ENCODE data around the gene RNF8. TPM values are rescaled to one million over a fixed set of nuclear protein-coding genes. Genes with fewer than 3 reads are reported as not detected.
A peak's percentile ranks its signal among the peaks of the same experiment; 100 is the strongest.
"Not testable (repeated sequence)": the region's sequence is repeated elsewhere in the genome, so short reads cannot be mapped to it uniquely, and the experiment has no call there.

The RNF8 gene
- total RNA-seq, 2 donors from 2014 or later = 12.7 to 42.4 TPM

- intact Hi-C loops (cut with DNase I) = no loop called here
- Histone ChIP-seq H3K9me3 (no peaks in the 10 kb centered on the region), H3K27me3 (replicated peaks; ENCODE audit: insufficient read depth) (no peaks in the 10 kb centered on the region), H3K27ac (peak overlapping the region in 1 of 2 donors; percentile 18), H3K4me3 (no peak overlapping the region), H3K36me3 (no peaks in the 10 kb centered on the region), H3K4me1 (replicated peaks) (no peaks in the 10 kb centered on the region)
- DNase-seq (ENCODE audit: low spot score) = no peak
- TF ChIP-seq POLR2A (IDR thresholded peaks at IDR 0.05) = no peak
- TF ChIP-seq POLR2AphosphoS5 (IDR thresholded peaks at IDR 0.05) = no peak
- TF ChIP-seq CTCF (IDR thresholded peaks at IDR 0.05) = no peak
- WGBS = 72% methylated on average over 5 of the region's 5 CpGs
Observed at GRCh38 chr6:37339741-37340638, 13.8 kb upstream of the RNF8 start.

GRCh38 chr6:37340639-37340943 is 13.2 kb upstream of the RNF8 start:
- intact Hi-C loops (cut with DNase I) = no loop called here
- DNase-seq (ENCODE audit: low spot score) = no peak
- Histone ChIP-seq H3K36me3 (no peaks in the 10 kb centered on the region), H3K9me3 (no peaks in the 10 kb centered on the region), H3K4me1 (replicated peaks) (no peaks in the 10 kb centered on the region), H3K27me3 (replicated peaks; ENCODE audit: insufficient read depth) (no peaks in the 10 kb centered on the region), H3K4me3 (no peak overlapping the region), H3K27ac (no peak overlapping the region)
- WGBS = 43% methylated on average over 4 of the region's 4 CpGs
- TF ChIP-seq POLR2AphosphoS5 (IDR thresholded peaks at IDR 0.05) (no peak), POLR2A (IDR thresholded peaks at IDR 0.05) (no peak), CTCF (IDR thresholded peaks at IDR 0.05) (no peak)

DNA sequence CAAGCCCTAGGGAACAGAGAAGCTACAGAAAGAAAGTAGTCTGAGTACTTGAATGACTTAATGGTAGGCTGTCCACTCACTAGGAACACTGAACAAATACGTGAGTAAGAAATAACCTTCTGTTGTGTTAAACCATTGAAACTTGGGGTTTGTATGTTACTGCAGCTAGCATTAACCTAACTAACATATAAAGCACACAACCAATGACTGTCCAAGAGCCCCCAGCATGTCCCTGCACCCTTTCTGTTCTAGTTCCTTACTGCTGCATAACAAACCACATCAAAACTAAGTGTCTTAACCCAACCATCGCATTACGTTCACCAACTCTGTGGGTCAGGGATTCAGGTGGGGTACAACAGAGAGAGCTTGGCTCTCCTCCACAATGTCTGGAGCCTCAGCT is 10.5 kb upstream of the RNF8 start:
- H3K27ac ChIP-seq = no peak overlapping the region
- DNase-seq (ENCODE audit: low spot score) = no peak
- intact Hi-C loops (cut with DNase I) = no loop called here
- 94% methylated on average over 3 of the region's 3 CpGs for WGBS
- H3K36me3 ChIP-seq = no peaks in the 10 kb centered on the region
- TF ChIP-seq POLR2A (IDR thresholded peaks at IDR 0.05) (no peak), POLR2AphosphoS5 (IDR thresholded peaks at IDR 0.05) (no peak), CTCF (IDR thresholded peaks at IDR 0.05) (no peak)
- H3K27me3 ChIP-seq (replicated peaks; ENCODE audit: insufficient read depth) = no peaks in the 10 kb centered on the region
- H3K4me1 ChIP-seq (replicated peaks) = no peaks in the 10 kb centered on the region
- no peak overlapping the region for H3K4me3 ChIP-seq
- no peaks in the 10 kb centered on the region for H3K9me3 ChIP-seq

DNA sequence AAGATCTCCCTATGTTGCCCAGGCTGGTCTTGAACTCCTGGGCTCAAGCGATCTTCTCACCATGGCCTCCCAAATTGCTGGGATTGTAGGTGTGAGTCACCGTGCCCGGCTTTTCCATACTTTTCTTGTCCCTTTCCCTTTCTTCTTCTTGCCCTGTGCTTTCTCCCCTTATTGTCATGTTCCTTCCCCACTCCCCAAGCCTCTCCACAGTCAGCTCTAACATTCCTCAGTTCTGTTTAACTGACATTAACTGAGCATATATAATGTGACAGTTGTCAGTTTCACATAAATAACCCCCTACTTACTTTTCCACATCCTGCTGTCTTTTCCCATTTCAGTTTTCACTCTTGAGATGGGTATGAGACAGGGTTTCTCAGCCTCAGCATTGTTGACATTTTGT is 9.5 kb upstream of the RNF8 start:
- Histone ChIP-seq H3K9me3 (no peaks in the 10 kb centered on the region), H3K27me3 (replicated peaks; ENCODE audit: insufficient read depth) (no peaks in the 10 kb centered on the region), H3K36me3 (no peaks in the 10 kb centered on the region), H3K4me1 (replicated peaks) (no peaks in the 10 kb centered on the region), H3K4me3 (no peak overlapping the region), H3K27ac (no peak overlapping the region)
- 76% methylated on average over 3 of the region's 3 CpGs for WGBS
- TF ChIP-seq POLR2A (IDR thresholded peaks at IDR 0.05) (no peak), CTCF (IDR thresholded peaks at IDR 0.05) (no peak), POLR2AphosphoS5 (IDR thresholded peaks at IDR 0.05) (no peak)
- intact Hi-C loops (cut with DNase I) = no loop called here
- no peak for DNase-seq (ENCODE audit: low spot score)

DNA sequence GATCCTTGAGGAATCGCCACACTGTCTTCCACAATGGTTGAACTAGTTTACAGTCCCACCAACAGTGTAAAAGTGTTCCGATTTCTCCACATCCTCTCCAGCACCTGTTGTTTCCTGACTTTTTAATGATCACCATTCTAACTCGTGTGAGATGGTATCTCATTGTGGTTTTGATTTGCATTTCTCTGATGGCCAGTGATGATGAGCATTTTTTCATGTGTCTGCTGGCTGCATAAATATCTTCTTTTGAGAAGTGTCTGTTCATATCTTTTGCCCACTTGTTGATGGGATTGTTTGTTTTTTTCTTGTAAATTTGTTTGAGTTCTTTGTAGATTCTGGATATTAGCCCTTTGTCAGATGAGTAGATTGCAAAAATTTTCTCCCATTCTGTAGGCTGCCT is 8.0 kb upstream of the RNF8 start:
- H3K4me3 ChIP-seq; intact Hi-C loops (cut with DNase I); H3K27me3 ChIP-seq (replicated peaks; ENCODE audit: insufficient read depth); H3K9me3 ChIP-seq; DNase-seq (ENCODE audit: low spot score); H3K36me3 ChIP-seq; H3K4me1 ChIP-seq (replicated peaks); H3K27ac ChIP-seq: not testable (repeated sequence)
- 89% methylated on average over 3 of the region's 3 CpGs for WGBS

Measured in prostate gland (tissue), 2 donors.